GM12878 (cell line): ENCODE results near the gene FAN1. TPM values are rescaled to one million over a fixed set of nuclear protein-coding genes. Genes with fewer than 3 reads are reported as not detected.
"Not testable (repeated sequence)": the region's sequence is repeated elsewhere in the genome, so short reads cannot be mapped to it uniquely, and the experiment has no call there.

Experiments used
- ATAC-seq: fragments of 200-7000 bp; cut with Tn5 transposase; 3 replicates; pipeline ENCODE4 v1.9.1; 2020; ENCODE audit warnings: mild to moderate bottlenecking, moderate library complexity
- BruUV-seq: library from RNA; stranded (reverse); fragments of 400-500 nt; replicated peaks from 2 replicates; lab custom pipeline; 2021; lab: Mats Ljungman, UMichigan
- CTCF ChIA-PET: fragments of 300-600 bp; sonication (Branson Sonifier 250); formaldehyde crosslinking; extraction: SDS; loops from one replicate; lab custom pipeline; 2021; ENCODE audit warnings: inconsistent platforms; lab: Yijun Ruan, JAX
- POLR2A ChIA-PET: fragments of 350-600 bp; formaldehyde crosslinking; extraction: SDS; loops from one replicate; lab custom pipeline; 2021; ENCODE audit warnings: inconsistent platforms; lab: Charles Lee
- RAD21 ChIA-PET: fragments of 300-600 bp; sonication (Branson Sonifier 250); formaldehyde crosslinking; loops from one replicate; lab custom pipeline; 2023; ENCODE audit warnings: antibody characterized with exemption; ENCODE audit not compliant: unreplicated experiment; lab: Charles Lee
- SMC1A ChIA-PET: fragments of 300-600 bp; sonication (Branson Sonifier 250); formaldehyde crosslinking; loops from one replicate; lab custom pipeline; 2023; ENCODE audit not compliant: unreplicated experiment, uncharacterized antibody; lab: Charles Lee
- DNase-seq: peaks from one replicate; pipeline ENCODE4 v3.0.0-alpha.2; 2011; ENCODE audit warnings: low read depth, low spot score
- FAIRE-seq: peaks from 3 replicates; lab custom pipeline; 2011; peaks lifted over from hg19 to GRCh38; lab: Jason Lieb, UNC
- H2AFZ ChIP-seq: 2 replicates; pipeline ENCODE4 v1.6.0; 2011; ENCODE audit warnings: low read depth, low read length, control low read depth; ENCODE audit not compliant: control insufficient read depth
- H3K27ac ChIP-seq: 2 replicates; pipeline ENCODE4 v1.5.1; 2011; ENCODE audit warnings: control low read depth; ENCODE audit not compliant: control insufficient read depth, insufficient read depth
- H3K27me3 ChIP-seq, 2 experiments: replicated peaks in 1 of 2; 2 replicates each; pipeline versions ENCODE4 v1.6.0 to v1.6.1; 2011; ENCODE audit warnings: low read length in 1 of 2; ENCODE audit not compliant: control insufficient read depth in 2 of 2, insufficient read depth in 2 of 2
- H3K36me3 ChIP-seq, 2 experiments: 2 replicates each; pipeline ENCODE4 v1.5.1; 2011; ENCODE audit warnings: low read length in 1 of 2; ENCODE audit not compliant: control insufficient read depth in 2 of 2, insufficient read depth in 2 of 2
- H3K4me1 ChIP-seq: 2 replicates; pipeline ENCODE4 v1.6.1; 2011; ENCODE audit warnings: mild to moderate bottlenecking, low read length, moderate library complexity, mixed read lengths; ENCODE audit not compliant: control insufficient read depth, insufficient read depth
- H3K4me2 ChIP-seq: 2 replicates; pipeline ENCODE4 v1.6.0; 2011; ENCODE audit warnings: control low read depth; ENCODE audit not compliant: control insufficient read depth, insufficient read depth
- H3K4me3 ChIP-seq: fragments of 200-600 bp; sonication (generic); 2 replicates; pipeline ENCODE4 v1.5.1; 2016
- H3K79me2 ChIP-seq: 2 replicates; pipeline ENCODE4 v1.6.0; 2011; ENCODE audit warnings: low read length; ENCODE audit not compliant: control insufficient read depth, insufficient read depth
- H3K9ac ChIP-seq: 2 replicates; pipeline ENCODE4 v1.8.0; 2011; ENCODE audit warnings: low read length, control low read depth, mixed read lengths; ENCODE audit not compliant: control insufficient read depth, insufficient read depth
- H3K9me3 ChIP-seq: replicated peaks from 3 replicates; pipeline ENCODE4 v1.5.1; 2011; ENCODE audit warnings: mild to moderate bottlenecking, low read length; ENCODE audit not compliant: control insufficient read depth, insufficient read depth
- H4K20me1 ChIP-seq: 2 replicates; pipeline ENCODE4 v1.6.0; 2011; ENCODE audit not compliant: control insufficient read depth, insufficient read depth
- ESRRA ChIP-seq: IDR thresholded peaks from 2 replicates; pipeline ENCODE4 v1.6.1; 2012; ENCODE audit warnings: mild to moderate bottlenecking, low read length, improper control_type of control experiment
- EZH2 ChIP-seq: IDR thresholded peaks from 2 replicates; pipeline ENCODE4 v1.6.1; 2012; ENCODE audit warnings: low read depth, mild to moderate bottlenecking, control low read depth, inconsistent platforms, low read length, borderline replicate concordance; ENCODE audit not compliant: control insufficient read depth
- GABPA ChIP-seq: IDR thresholded peaks from 2 replicates; pipeline ENCODE4 v1.6.1; 2014; ENCODE audit warnings: antibody characterized with exemption, low read depth, mild to moderate bottlenecking, inconsistent platforms
- HDAC2 ChIP-seq: fragments of 200-600 bp; sonication (generic); IDR thresholded peaks from 2 replicates; pipeline ENCODE4 v1.6.1; 2017
- RELA ChIP-seq: fragments of 450-650 bp; IDR thresholded peaks from 2 replicates; pipeline ENCODE4 v1.8.0; 2014; ENCODE audit warnings: borderline replicate concordance; ENCODE audit not compliant: partially characterized antibody
- STAT3 ChIP-seq: IDR thresholded peaks from 2 replicates; pipeline ENCODE4 v1.6.1; 2011; ENCODE audit warnings: low read depth, low read length, improper control_type of control experiment
- WGBS: methylation state at CpG from one replicate; pipeline ENCODE4 v1.1.6; 2016; ENCODE audit warnings: low lambda C conversion rate; ENCODE audit not compliant: insufficient replicate concordance, insufficient coverage; ENCODE audit errors: missing lambda C conversion rate; 5-methylcytosine and 5-hydroxymethylcytosine counted together
- in situ Hi-C: fragments of 300-500 bp; cut with MboI; formaldehyde crosslinking; loops from 9 replicates; pipeline ENCODE4 v1.14.3; 2018; ENCODE audit warnings: mixed read lengths
- intact Hi-C: fragments of 100-400 bp; cut with micrococcal nuclease; formaldehyde crosslinking; loops from one replicate; pipeline ENCODE4 v1.14.2; 2022; ENCODE audit not compliant: unreplicated experiment
- polyA plus RNA-seq, 11 experiments: library from polyadenylated mRNA; depleted of rRNA in 4 of 11; unstranded in 6 of 11; stranded (reverse) in 5 of 11; fragments of >200 nt; fragmentation: Nextera tagmentation in 4 of 11; fragmentation: Illumina TruSeq in 1 of 11; extraction: Ambion mirVana in 4 of 11; extraction: Trizol in 1 of 11; gene quantifications; 1 replicate in 1 of 11; 2 replicates in 10 of 11; pipeline versions ENCODE4 v1.2.1 to v1.2.3, GENCODE V29; 2011 to 2016; ENCODE audit warnings: inconsistent platforms in 2 of 11, missing spikeins in 2 of 11, low read depth in 1 of 11
- total RNA-seq, 4 experiments: library from RNA; depleted of rRNA in 3 of 4; stranded (reverse); fragments of >200 nt in 3 of 4; fragmentation: Illumina TruSeq in 1 of 4; extraction: Trizol in 1 of 4; gene quantifications; 2 replicates each; pipeline versions ENCODE4 v1.2.1 to v1.2.3, GENCODE V29; 2013 to 2021
- TF ChIP-seq, protein P1 (sequence below): IDR thresholded peaks from 2 replicates; pipeline ENCODE4 v1.6.1; 2012; ENCODE audit warnings: mild to moderate bottlenecking, low read depth, low read length

FAN1 gene
- total and polyA plus RNA-seq, 10 of the 15 experiments (the other 5 are each of a cell fraction or from before 2014, with no cell fraction given) = 0.55 to 18.6 (median 12.6) TPM

GRCh38 chr15:30882849-30883433, 20.8 kb upstream of the FAN1 start:
- RAD21 ChIA-PET = no interaction called here
- FAIRE-seq = no peak
- Histone ChIP-seq H3K27me3 (no peaks in the 10 kb centered on the region), H3K4me2 (no peak overlapping the region), H3K9me3 (no peaks in the 10 kb centered on the region), H3K9ac (no peak overlapping the region), H3K79me2 (no peaks in the 10 kb centered on the region), H4K20me1 (no peaks in the 10 kb centered on the region), H3K4me3 (no peak overlapping the region), H3K36me3 (no peaks in the 10 kb centered on the region), H3K27ac (no peak overlapping the region), H3K4me1 (no peaks in the 10 kb centered on the region), H2AFZ (no peak overlapping the region)
- TF ChIP-seq STAT3 (no peak), RELA (no peak), GABPA (no peak), HDAC2 (no peak), ESRRA (no peak), EZH2 (no peak)
- TF ChIP-seq, protein P1, sequence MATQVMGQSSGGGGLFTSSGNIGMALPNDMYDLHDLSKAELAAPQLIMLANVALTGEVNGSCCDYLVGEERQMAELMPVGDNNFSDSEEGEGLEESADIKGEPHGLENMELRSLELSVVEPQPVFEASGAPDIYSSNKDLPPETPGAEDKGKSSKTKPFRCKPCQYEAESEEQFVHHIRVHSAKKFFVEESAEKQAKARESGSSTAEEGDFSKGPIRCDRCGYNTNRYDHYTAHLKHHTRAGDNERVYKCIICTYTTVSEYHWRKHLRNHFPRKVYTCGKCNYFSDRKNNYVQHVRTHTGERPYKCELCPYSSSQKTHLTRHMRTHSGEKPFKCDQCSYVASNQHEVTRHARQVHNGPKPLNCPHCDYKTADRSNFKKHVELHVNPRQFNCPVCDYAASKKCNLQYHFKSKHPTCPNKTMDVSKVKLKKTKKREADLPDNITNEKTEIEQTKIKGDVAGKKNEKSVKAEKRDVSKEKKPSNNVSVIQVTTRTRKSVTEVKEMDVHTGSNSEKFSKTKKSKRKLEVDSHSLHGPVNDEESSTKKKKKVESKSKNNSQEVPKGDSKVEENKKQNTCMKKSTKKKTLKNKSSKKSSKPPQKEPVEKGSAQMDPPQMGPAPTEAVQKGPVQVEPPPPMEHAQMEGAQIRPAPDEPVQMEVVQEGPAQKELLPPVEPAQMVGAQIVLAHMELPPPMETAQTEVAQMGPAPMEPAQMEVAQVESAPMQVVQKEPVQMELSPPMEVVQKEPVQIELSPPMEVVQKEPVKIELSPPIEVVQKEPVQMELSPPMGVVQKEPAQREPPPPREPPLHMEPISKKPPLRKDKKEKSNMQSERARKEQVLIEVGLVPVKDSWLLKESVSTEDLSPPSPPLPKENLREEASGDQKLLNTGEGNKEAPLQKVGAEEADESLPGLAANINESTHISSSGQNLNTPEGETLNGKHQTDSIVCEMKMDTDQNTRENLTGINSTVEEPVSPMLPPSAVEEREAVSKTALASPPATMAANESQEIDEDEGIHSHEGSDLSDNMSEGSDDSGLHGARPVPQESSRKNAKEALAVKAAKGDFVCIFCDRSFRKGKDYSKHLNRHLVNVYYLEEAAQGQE = no peak
- ATAC-seq = no peak
- no peak for DNase-seq
- in situ Hi-C loops = no loop called here
- SMC1A ChIA-PET = no interaction called here
- intact Hi-C loops = no loop called here
- POLR2A ChIA-PET = no interaction called here
- WGBS = 60% methylated on average over 22 of the region's 22 CpGs
- CTCF ChIA-PET = no interaction called here
- no TSS peak for BruUV-seq

- in situ Hi-C loops, POLR2A ChIA-PET, H3K4me2 ChIP-seq, H3K9me3 ChIP-seq, H3K36me3 ChIP-seq, RAD21 ChIA-PET, H2AFZ ChIP-seq, FAIRE-seq, DNase-seq, H4K20me1 ChIP-seq, SMC1A ChIA-PET, H3K79me2 ChIP-seq, H3K27me3 ChIP-seq, H3K27ac ChIP-seq, CTCF ChIA-PET, intact Hi-C loops, H3K9ac ChIP-seq, ATAC-seq, BruUV-seq, H3K4me3 ChIP-seq, H3K4me1 ChIP-seq: not testable (repeated sequence)
- 54% methylated on average over 10 of the region's 17 CpGs for WGBS
Observed at GRCh38 chr15:30883666-30884065, 20.0 kb upstream of the FAN1 start.
